IMR-90 (cell line): Measurements from ENCODE around the gene ADGRD1.
A peak's percentile ranks its signal among the peaks of the same experiment; 100 is the strongest.

Experiments used
- CEBPB ChIP-seq: IDR thresholded peaks from 2 replicates; pipeline ENCODE4 v1.6.1; 2012; ENCODE audit warnings: low read depth, low read length, improper control_type of control experiment
- CTCF ChIP-seq: conservative IDR thresholded peaks from 2 replicates; pipeline ENCODE4 v1.5.1; 2012; ENCODE audit warnings: mild to moderate bottlenecking, low read depth, low read length, improper control_type of control experiment
- FOS ChIP-seq: fragments of 150-350 bp; IDR thresholded peaks from 2 replicates; pipeline ENCODE4 v1.6.1; 2016; ENCODE audit warnings: low read depth, low read length
- MAFK ChIP-seq: IDR thresholded peaks from 2 replicates; pipeline ENCODE4 v1.6.1; 2012; ENCODE audit warnings: low read depth, low read length, improper control_type of control experiment
- POLR2A ChIP-seq: IDR thresholded peaks from 2 replicates; pipeline ENCODE4 v1.6.1; 2012; ENCODE audit warnings: mild to moderate bottlenecking, low read depth, low read length
- RAD21 ChIP-seq: IDR thresholded peaks from 2 replicates; pipeline ENCODE4 v1.6.1; 2012; ENCODE audit warnings: low read length, improper control_type of control experiment
- RCOR1 ChIP-seq: IDR thresholded peaks from 2 replicates; pipeline ENCODE4 v1.6.1; 2012; ENCODE audit warnings: mild to moderate bottlenecking, low read length, improper control_type of control experiment; ENCODE audit not compliant: insufficient replicate concordance
- RFX5 ChIP-seq: IDR thresholded peaks from 2 replicates; pipeline ENCODE4 v1.8.0; 2012; ENCODE audit warnings: low read depth, mild to moderate bottlenecking, low read length, moderate library complexity
- SMC3 ChIP-seq: fragments of 150-350 bp; IDR thresholded peaks from 2 replicates; pipeline ENCODE4 v1.6.1; 2016; ENCODE audit warnings: low read depth, mild to moderate bottlenecking, antibody characterized with exemption, low read length, moderate library complexity
- TF ChIP-seq, protein P1 (sequence below): fragments of 150-350 bp; IDR thresholded peaks from 2 replicates; pipeline ENCODE4 v1.6.1; 2016; ENCODE audit warnings: low read depth, mild to moderate bottlenecking, low read length, moderate library complexity, borderline replicate concordance

DNA sequence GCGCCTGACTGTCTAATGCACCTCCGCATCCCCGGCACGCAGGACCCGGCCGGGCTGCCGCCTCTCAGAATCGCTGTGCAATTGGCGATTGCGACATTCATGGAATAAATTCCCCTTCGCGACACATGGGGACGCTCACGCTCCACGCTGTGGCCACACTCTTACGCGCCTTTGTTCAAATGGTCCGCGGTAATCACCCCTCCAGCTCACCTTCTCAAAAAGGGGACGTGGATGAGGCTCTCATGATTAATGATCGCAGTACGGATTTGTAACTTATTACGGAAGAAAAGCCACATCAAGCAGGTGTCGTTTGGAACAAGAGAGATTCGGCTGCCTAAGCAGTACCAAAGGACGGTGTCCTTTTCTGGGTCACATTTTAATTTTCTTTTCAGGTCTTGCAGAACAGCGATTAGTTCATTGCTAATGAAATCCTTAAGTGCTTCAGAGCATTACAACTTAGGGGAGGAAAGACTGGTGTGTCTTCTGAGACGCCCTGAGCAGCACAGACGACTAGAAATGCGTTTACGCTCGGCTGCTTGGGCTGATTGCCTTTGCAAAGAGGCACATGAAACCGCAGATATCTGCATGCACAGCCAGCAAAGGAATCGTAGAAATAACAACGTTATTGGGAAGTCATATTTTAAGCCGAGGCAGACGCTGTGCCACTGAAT, 37.3 kb upstream of the ADGRD1 start:
- peak; percentile 75 for TF ChIP-seq CTCF
- TF ChIP-seq CEBPB, result peak; percentile 95
- TF ChIP-seq SMC3, result peak; percentile 52
- TF ChIP-seq POLR2A, result no peak
- no peak for TF ChIP-seq RCOR1
- TF ChIP-seq MAFK, result no peak
- TF ChIP-seq, protein P1, sequence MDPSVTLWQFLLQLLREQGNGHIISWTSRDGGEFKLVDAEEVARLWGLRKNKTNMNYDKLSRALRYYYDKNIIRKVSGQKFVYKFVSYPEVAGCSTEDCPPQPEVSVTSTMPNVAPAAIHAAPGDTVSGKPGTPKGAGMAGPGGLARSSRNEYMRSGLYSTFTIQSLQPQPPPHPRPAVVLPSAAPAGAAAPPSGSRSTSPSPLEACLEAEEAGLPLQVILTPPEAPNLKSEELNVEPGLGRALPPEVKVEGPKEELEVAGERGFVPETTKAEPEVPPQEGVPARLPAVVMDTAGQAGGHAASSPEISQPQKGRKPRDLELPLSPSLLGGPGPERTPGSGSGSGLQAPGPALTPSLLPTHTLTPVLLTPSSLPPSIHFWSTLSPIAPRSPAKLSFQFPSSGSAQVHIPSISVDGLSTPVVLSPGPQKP, result no peak
- TF ChIP-seq RFX5, result no peak
- TF ChIP-seq FOS, result no peak
- TF ChIP-seq RAD21, result peak; percentile 80
